SU-DHL-6 (cell line): ENCODE measurements around the gene URB2.

Experiments
- H2AFZ ChIP-seq: fragments of 200-600 bp; sonication (generic); 2 replicates; pipeline ENCODE4 v1.6.1; 2014; ENCODE audit warnings: low read depth, mild to moderate bottlenecking, moderate library complexity, mixed read lengths, antibody characterized with exemption, low read length; ENCODE audit not compliant: severe bottlenecking
- H3F3A ChIP-seq: fragments of 200-600 bp; shearing (Covaris generic); 2 replicates; pipeline ENCODE4 v1.6.0; 2016; ENCODE audit warnings: antibody characterized with exemption, mild to moderate bottlenecking; ENCODE audit not compliant: insufficient read depth
- H3K27ac ChIP-seq: fragments of 200-600 bp; sonication (generic); 2 replicates; pipeline ENCODE4 v1.5.1; 2016; ENCODE audit warnings: low read depth, mild to moderate bottlenecking, low read length, moderate library complexity, mixed read lengths
- H3K27me3 ChIP-seq: fragments of 200-600 bp; sonication (generic), shearing (Covaris generic); 2 replicates; pipeline ENCODE4 v1.6.0; 2014; ENCODE audit warnings: mild to moderate bottlenecking, low read length
- H3K36me3 ChIP-seq: fragments of 200-600 bp; sonication (generic); 2 replicates; pipeline ENCODE4 v1.6.1; 2014; ENCODE audit warnings: mild to moderate bottlenecking, low read length, mixed read lengths
- H3K4me2 ChIP-seq: fragments of 300-600, 200-600 bp; shearing (Covaris generic), sonication (generic); 2 replicates; pipeline ENCODE4 v1.6.0; 2014; ENCODE audit warnings: low read length, low read depth, mild to moderate bottlenecking; ENCODE audit not compliant: poor library complexity, severe bottlenecking
- H3K4me3 ChIP-seq: fragments of 200-600 bp; sonication (generic); 2 replicates; pipeline ENCODE4 v1.5.1; 2014; ENCODE audit warnings: antibody characterized with exemption, low read length, mild to moderate bottlenecking, mixed read lengths; ENCODE audit not compliant: insufficient read depth, poor library complexity, severe bottlenecking
- H3K79me2 ChIP-seq: fragments of 200-600 bp; sonication (generic); 2 replicates; pipeline ENCODE4 v1.6.1; 2014; ENCODE audit warnings: mild to moderate bottlenecking, low read length, moderate library complexity; ENCODE audit not compliant: insufficient read depth
- H3K9ac ChIP-seq: fragments of 200-600 bp; sonication (generic); 2 replicates; pipeline ENCODE4 v1.7.0; 2014; ENCODE audit warnings: mild to moderate bottlenecking, low read length
- H3K9me2 ChIP-seq: fragments of 200-600 bp; sonication (generic); replicated peaks from 2 replicates; pipeline ENCODE4 v1.6.1; 2014; ENCODE audit warnings: low read length; ENCODE audit not compliant: insufficient read depth
- H3K9me3 ChIP-seq: fragments of 200-600 bp; sonication (generic); 2 replicates; pipeline ENCODE4 v1.6.1; 2014; ENCODE audit warnings: low read length, mixed read lengths; ENCODE audit not compliant: insufficient read depth
- H4K20me1 ChIP-seq: fragments of 200-600 bp; sonication (generic); 2 replicates; pipeline ENCODE4 v1.6.1; 2014; ENCODE audit warnings: low read depth, mild to moderate bottlenecking, antibody characterized with exemption, low read length, moderate library complexity, mixed read lengths
- EZH2phosphoT487 ChIP-seq: fragments of 200-600 bp; sonication (generic), shearing (Covaris generic); conservative IDR thresholded peaks from 2 replicates; pipeline ENCODE4 v1.6.1; 2018; ENCODE audit warnings: mild to moderate bottlenecking, antibody characterized with exemption, low read length, moderate library complexity, mixed read lengths
- TF ChIP-seq, protein P1 (sequence below): fragments of 200-600 bp; sonication (generic); IDR thresholded peaks from one replicate; pipeline ENCODE4 v1.5.1; 2017; ENCODE audit warnings: antibody characterized with exemption, mild to moderate bottlenecking, low read length, moderate library complexity; ENCODE audit not compliant: insufficient read depth, poor library complexity, severe bottlenecking

Gene URB2

DNA sequence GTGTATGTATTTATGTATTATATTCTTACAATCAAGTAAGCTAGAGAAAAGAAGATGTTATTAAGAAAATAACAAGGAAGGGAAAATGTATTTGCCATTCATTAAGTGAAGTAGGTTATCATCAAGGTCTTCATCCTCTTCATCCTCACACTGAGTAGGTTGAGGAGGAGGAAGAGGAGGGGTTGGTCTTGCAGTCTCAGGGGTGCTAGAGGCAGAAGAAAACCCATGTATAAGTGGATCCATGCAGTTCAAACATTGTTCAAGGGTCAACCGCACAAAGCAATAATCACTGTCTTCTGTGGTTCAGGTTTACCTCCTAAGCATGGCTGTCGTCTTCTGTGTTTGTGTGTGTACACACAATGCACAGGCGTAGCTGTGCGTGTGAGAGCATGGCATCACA is 16.9 kb downstream of the URB2 start:
- Histone ChIP-seq H3K9ac (no peak overlapping the region), H3K79me2 (peaks cover 39% of the 10 kb centered on the region), H3K9me3 (no peaks in the 10 kb centered on the region), H3K27ac (no peak overlapping the region), H2AFZ (no peak overlapping the region), H3K4me3 (no peak overlapping the region), H3K9me2 (no peaks in the 10 kb centered on the region), H3K4me2 (no peak overlapping the region), H4K20me1 (peaks cover 7% of the 10 kb centered on the region; the same call in 1 of the 2 replicates), H3F3A (no peaks in the 10 kb centered on the region), H3K36me3 (peaks cover 7% of the 10 kb centered on the region), H3K27me3 (no peaks in the 10 kb centered on the region)
- no peak for TF ChIP-seq EZH2phosphoT487

DNA sequence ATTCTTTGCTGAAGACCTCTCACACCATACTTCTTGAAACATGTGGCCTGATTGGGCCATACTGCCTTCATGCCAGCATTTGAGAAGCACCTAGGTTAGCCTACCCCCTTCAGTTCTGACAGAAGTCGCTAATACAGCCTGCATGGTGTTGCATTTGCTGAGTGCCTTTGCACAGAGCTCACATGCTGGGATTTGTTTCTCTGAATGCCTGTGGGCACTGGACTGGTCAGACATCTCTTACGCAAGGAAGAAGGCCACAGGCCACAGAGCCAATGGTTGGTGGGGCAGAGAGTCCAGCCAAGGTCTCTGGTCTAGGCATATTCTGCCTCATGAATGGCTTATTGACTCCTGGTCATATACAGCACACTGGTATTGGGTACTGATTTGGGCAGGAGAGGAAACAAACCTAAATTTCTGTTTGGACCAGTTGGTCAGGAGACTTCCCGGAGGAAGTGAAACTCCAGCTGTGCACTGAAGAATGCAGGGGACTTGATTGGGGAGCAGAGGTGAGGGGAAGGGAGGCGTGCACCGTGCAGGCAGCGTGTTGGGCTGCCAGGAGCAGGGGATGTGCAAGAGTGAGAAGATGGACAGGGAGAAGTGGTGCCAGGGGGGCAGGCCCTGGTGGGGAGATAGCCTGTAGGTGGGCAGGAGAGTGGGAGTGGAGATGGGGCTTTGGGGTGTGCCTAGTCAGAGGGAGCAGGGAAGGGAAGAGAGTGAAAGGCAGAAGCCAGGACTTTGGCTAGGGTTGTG is 18.1 kb downstream of the URB2 start:
- peaks cover 18% of the 10 kb centered on the region for H3K36me3 ChIP-seq
- no peaks in the 10 kb centered on the region for H3K9me2 ChIP-seq
- TF ChIP-seq, protein P1, sequence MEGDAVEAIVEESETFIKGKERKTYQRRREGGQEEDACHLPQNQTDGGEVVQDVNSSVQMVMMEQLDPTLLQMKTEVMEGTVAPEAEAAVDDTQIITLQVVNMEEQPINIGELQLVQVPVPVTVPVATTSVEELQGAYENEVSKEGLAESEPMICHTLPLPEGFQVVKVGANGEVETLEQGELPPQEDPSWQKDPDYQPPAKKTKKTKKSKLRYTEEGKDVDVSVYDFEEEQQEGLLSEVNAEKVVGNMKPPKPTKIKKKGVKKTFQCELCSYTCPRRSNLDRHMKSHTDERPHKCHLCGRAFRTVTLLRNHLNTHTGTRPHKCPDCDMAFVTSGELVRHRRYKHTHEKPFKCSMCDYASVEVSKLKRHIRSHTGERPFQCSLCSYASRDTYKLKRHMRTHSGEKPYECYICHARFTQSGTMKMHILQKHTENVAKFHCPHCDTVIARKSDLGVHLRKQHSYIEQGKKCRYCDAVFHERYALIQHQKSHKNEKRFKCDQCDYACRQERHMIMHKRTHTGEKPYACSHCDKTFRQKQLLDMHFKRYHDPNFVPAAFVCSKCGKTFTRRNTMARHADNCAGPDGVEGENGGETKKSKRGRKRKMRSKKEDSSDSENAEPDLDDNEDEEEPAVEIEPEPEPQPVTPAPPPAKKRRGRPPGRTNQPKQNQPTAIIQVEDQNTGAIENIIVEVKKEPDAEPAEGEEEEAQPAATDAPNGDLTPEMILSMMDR: no peak
- no peak for TF ChIP-seq EZH2phosphoT487
- H3K9ac ChIP-seq: no peak overlapping the region
- no peak overlapping the region for H3K4me3 ChIP-seq
- H2AFZ ChIP-seq: no peak overlapping the region
- peaks cover 7% of the 10 kb centered on the region; the same call in 1 of the 2 replicates for H4K20me1 ChIP-seq
- H3F3A ChIP-seq: no peaks in the 10 kb centered on the region
- peaks cover 38% of the 10 kb centered on the region for H3K79me2 ChIP-seq
- H3K9me3 ChIP-seq: no peaks in the 10 kb centered on the region
- H3K27me3 ChIP-seq: no peaks in the 10 kb centered on the region
- H3K27ac ChIP-seq: no peak overlapping the region
- H3K4me2 ChIP-seq: no peak overlapping the region

DNA sequence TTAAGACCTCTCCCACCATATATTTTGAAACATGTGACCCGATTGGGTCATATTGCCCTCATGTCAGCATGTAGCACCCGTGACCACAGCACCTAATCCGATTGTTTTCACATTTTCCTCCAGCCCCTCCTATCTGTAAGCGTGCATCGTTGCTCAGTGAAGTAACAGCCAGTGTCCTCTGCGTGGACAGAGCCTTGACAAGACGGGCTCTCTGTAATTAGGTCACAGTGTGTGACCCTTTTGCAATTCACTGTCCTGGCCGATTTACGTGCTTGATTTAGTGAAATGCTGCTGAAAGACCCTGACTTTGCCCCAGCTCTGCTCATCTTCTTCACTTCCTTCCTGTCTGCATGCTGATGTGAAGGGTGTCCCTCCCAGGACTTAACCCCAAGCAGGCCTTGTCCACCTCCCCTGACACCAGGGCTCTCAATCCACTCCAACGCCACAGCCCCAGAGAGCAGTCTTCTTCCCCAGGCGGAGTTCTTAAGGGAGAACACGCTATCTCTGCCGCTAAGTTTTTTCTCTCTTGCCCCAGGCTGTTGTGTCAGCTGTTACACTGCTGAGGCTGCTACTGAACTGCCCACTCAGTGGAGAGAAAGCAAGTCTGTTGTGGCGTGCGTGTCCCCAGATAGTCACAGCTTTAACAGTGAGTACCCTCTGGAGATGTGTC is 19.4 kb downstream of the URB2 start:
- Histone ChIP-seq H3K36me3 (peaks cover 15% of the 10 kb centered on the region), H3K9ac (no peak overlapping the region), H2AFZ (no peak overlapping the region)

More for the DNA sequence above, 19.4 kb downstream of the URB2 start:
- Histone ChIP-seq H3K9me2 (no peaks in the 10 kb centered on the region), H3K4me2 (no peak overlapping the region), H3K4me3 (no peak overlapping the region), H3K27me3 (no peaks in the 10 kb centered on the region), H3K79me2 (peaks cover 27% of the 10 kb centered on the region), H3K27ac (no peak overlapping the region), H4K20me1 (peaks cover 5% of the 10 kb centered on the region; the same call in 1 of the 2 replicates), H3F3A (no peaks in the 10 kb centered on the region), H3K9me3 (no peaks in the 10 kb centered on the region)
- no peak for TF ChIP-seq EZH2phosphoT487
- TF ChIP-seq, protein P1: no peak
